ENCODE data around the gene PTPRA.

PTPRA gene

DNA sequence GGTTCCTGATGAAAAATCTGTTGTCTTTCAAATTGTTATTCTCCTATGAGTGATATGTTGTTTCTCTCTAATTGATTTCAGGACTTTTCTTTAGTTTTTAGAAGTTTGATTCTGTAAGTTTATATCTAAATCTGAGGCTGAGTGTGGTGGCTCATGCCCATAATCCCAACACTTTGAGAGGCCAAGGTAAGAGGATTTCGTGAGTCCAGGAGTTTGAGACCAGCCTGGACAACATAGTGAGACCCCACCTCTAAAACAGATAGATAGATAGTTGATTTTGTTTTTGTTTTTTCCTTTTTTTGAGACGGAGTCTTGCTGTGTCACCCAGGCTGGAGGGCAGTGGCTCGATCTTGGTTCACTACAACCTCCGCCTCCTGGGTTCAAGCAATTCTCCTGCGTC, 64.6 kb downstream of the PTPRA start:
- DNase-seq, result no peak

DNA sequence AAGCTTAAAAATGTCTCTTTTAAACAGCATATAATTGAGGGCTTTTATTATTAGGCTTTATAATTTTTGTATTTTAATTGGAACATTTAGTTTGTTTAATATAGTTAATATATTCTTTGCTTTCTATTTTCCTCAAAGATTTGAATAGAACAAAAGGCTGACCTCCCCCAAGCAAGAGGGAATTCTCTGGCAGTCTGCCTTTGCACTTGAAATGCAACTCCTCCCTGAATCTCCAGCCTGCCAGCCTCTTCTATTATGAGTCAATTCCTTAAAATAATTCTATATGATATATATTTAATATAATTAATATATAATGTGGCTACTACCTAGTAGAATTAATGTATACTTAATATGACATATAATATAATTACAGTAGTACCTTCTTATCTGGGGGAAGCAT, 69.2 kb downstream of the PTPRA start:
- DNase-seq, result no peak

DNA sequence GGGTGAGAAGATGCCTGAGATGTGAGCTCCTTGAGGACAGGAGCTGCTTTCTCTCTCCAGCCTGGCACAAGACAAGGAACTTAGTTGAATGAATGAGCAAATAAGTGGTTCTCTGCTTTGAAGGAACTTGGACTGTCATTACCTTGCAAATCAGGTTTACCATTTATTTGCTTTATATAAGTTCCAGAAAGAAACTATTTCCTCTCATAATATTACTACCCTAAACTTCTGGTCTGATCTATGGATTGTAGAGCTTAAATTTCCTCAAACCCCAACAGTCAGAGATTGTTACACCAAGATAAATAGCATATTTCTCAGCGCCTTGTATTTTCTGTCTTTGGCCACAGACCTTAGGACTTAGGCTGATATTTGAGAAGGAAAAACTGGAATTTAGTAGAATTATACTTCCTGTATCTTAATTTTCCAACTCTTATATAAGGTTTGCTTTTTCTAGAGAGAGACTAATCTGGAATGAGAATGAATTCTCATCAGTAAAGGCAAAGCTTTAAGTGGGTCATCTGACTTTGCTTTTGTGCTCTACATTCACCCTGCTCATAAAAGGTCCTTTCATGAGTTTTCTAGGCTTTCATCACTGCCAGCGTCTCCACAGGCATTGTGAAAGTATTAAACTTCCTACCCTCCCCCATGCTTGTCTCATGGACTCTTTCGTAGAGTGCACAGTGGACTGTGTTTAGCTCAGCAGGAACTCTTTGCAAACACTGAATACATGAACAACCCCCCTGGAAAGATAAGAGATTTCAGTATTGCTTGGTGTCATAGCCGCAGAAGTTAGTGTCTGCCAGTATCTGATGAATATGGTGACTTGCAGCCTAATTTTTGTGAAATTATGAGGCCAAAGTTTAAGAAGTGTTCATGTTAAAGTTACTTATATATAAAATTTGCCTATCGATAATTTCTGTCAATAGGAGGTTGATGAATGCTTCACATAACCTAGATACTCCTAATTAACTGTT, 74.0 kb downstream of the PTPRA start:
- DNase-seq, result no peak

DNA sequence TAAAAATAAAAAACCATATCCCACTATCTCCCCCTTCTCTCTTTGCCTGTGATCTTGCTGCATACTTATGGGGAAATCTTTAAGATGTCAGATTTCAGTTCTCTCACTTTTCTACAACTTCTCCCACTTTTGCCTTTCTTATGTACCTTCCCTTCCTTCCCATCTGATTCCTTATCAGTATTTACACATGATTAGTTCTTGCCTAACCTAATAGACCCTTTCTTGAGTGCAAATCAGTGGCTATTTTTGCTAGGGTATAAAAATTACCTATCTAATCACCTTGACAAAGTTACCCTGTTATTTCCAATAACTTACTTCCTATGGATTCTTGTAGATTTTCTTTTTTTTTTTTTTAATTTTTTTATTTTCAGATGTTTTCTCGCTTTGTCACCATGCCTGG, 75.7 kb downstream of the PTPRA start:
- no peak for DNase-seq

DNA sequence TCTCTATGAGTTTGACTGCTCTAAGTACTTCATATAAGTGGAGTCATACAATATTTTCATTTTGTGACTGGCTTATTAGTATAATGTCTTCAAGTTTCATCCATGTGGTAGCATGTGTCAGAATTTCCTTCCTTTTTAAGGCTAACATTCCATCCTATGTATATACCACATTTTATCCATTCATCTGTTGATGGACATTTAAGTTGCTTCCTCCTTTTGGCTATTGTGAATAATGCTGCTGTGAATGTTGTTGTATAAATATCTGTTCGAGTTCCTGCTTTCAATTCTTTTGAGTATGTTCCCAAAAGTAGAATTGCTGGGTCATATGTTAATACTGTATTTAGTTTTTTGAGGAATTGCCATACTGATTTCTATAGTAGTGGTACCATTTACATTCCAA, 79.5 kb downstream of the PTPRA start:
- no peak for DNase-seq

DNA sequence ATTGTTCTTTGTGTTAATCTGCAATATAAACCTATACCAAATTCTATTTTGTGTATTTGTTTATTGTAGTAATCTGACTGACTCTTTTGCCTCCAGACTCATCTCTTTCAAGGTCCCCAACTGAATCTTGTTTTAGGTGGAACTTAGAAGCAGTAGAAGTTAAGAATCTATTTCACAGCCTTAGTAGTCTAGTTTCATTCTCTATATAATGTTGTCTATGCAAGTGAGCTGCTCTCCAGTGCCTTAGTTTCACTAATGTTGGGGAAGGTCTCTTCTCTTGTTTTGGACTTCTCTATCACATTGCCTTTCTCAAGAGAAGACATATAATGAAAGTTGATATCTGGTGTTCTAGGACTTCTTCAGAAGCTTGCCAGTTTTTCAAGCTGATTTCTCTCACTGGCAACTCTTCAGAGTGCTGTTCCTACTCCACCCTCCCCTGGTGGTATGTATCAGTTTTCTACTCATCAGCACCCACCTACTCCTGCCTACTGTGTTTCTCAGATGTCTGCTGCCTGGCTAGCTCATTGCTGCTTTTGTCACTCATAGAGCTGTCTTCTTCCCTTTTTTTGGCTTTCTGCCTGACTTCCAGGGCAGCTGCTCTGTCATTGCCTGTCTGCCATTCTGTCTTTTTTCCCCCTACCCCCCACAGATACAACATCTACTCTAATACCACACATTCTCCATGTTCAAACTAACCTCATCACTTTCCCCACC, 82.1 kb downstream of the PTPRA start:
- no peak for DNase-seq

DNA sequence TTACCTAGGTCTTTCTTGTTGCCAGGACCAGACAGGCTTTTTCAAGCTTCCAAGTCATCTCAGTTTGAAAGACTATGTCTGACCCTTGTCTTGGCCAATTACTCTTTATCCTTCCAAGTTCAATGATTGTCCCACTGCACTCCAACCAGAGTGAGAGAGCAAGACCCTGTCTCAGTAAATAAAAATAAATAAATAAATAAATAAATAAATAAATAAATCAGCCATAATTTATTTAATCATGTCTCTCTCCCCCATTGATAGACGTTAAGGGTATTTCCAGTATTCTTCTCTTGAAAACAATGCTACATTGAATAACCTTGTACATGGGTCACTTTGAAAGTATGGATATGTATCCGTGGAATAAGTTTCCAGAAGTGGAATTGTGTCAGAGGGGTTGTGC, 83.2 kb downstream of the PTPRA start:
- no peak for DNase-seq

DNA sequence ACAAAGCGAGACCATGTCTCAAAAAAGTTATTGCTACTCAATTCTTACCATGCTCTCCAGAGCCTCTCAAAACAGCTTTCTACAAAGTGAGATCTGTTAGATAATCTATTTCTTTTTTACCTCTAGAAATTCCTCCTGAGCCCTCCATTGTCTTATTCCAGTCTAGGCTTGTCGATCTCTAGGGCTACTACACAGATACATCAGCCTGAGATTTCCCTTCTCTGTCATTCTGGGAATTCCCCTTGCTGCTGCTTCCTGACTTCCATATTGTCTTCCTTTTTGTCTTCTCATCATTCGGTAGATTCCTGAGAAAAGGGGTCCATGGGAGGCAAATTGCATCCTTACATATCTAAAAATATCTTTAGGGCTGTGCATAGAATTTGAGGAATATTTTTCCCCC, 94.6 kb downstream of the PTPRA start:
- no peak for DNase-seq

DNA sequence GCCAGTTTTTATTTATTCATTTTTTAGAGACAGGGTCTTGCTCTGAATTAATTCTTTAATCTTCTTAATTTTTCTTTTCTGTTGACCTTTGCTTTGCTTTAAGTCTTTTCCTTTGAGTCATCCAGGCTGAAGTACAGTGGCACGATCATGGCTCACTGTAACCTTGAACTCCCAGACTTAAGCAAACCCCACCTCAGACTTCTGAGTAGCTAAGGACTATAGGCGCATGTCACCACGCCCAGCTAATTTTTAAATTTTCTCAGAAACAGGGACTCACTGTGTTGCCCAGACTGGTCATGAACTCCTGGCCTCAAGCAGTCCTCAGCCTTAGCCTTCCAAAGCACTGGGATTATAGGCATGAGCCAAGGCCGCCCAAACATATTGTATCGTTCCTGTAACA, 98.8 kb downstream of the PTPRA start:
- DNase-seq, result no peak

DNA sequence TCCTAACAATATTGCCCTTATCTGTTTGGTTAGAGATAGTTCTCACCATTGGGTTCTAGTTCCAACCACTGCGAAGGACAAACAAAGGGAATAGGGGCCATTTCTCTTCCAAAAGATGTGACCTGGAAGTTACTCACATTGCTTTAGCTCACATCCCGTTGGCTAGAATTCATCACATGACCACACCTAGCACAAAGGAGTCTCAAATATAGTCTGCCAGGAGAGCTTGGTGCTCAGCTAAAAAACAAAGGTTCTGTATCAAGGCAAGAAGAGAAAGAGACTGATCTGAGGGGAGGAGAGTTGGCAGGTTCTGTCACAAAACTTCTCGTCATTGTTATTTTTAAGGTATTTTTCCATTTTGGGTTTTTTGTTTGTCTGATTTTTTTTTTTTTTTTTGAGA, 100.3 kb downstream of the PTPRA start:
- no peak for DNase-seq

DNA sequence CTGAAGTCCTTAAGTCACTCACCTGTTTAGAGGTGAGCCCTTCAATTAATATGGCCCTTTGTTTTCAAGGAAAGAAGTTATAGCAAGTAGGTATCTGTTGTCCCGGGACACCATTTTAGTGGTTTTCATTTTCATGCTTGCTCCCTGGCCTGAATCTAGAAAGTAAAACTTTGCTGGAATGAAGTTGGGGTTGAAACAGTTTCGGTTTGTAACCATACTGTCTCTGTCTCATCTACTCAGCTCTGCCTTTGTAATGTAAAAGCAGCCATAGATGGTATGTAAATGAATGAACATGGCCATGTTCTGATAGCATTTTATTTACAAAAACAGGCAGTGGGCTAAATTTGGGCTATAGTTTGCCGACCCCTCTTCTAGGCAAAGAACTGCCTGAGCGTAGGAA, 105.2 kb downstream of the PTPRA start:
- no peak for DNase-seq

DNA sequence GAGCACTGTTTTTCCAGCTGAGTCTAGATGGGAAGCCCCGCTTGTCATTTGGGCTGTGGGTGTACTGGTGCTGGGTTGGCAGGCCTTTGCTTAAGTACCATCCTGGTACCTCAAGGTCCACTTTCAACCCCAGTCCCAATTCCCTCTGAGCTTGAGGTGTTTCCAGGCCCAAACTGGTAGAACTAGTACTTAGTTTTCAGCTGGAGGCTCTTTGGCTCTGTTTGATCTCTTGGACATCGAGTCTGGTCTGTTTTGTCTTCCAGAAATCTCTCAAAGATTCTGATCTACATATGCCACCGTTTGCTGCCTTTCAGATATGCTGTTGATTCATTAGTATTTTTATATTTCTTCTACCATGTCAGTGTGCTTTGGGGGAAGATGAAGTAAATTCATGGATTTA, 108.4 kb downstream of the PTPRA start:
- DNase-seq, result no peak

DNA sequence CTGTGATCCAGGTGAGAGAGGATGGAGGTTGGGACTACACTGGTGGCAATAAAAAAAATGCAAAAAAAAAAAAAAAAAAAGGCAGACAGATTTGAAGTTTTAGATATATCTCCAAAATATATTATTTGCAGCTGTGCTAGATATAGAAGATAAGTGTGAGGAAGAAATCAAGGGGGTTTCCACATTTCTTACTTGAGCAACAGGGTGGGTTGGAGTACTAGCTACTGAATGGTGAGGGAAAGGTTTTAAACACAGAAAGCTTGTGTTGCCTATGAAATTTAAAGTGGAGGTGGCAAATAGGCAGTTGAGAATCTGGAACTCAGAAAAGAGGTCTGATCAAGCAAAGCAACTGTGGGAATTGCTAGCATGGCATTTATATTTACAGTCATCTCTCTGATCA, 110.2 kb downstream of the PTPRA start:
- DNase-seq, result no peak

DNA sequence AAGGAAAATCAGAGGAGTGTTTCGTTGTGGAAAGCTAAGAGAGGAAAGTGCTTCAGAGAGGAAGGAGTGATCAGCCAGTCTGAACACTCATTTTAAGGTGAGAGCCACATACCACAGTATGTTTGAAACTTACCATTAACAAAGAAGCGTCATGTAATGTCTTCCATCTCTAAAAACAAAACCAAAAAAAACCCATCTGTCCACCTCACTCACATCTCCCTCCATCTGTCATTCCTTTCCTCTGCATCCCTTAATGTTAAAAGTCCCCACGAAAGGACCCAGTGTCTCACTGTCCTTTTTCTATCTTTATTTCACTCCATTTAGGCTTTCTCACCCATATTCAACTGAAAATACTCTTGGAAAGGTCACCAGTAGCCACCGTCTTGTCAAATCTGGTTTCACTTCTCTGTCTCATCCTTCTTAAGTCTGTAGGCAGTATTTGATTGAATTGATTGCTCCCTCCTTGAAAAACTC, 110.8 kb downstream of the PTPRA start:
- DNase-seq, result peak in 1 of 2 experiments; percentile 36

DNA sequence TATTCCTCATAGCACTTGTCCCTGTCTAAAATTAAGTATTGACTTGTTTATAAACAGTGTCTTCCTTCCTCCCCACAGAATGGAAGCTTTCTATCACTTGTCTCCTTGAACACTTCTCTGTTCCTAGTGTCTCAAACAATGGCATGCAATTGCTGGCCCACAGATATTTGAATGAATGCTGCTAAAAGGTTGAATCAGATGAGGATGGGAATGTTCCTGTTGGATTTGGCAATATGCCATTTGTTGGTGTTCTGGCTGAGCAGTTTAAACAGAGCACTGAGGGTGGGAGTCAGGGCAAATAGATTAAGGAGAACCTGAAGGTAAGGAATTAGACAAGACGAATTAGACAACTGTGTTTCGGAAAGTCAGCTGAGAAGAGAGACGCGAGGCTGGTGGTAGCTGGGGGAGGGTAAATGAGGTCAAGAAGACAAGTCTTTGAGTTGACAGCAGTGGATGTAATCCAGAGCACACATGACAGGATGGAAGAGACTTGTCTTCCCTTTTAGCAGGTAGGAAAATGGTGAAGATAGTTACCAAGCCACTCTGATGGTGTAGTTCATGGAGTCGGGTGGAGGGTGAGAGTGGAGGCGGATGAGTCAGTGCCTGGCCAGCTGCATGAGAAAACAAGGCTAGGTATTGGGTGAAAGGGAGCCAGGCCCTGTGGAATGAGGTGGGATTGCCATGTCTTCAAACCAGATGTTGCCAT, 111.8 kb downstream of the PTPRA start:
- DNase-seq, result peak; percentile 67 to 74

DNA sequence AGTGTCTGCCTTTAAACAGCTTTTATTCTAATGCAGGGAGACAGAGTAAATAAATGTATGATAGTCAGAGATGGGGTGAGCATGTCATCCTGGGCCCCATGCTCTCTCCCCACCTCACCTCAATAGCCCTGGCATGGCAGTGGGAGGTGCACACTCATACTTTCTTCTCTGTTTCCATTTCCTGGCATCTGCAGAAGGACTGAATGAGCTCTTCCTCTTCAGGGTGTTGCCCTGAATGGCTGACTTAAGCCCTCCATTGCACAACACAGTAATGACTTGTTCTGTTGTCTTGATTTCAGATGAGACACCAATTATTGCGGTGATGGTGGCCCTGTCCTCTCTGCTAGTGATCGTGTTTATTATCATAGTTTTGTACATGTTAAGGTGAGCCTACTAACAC, 113.2 kb downstream of the PTPRA start:
- peak; percentile 77 to 81 for DNase-seq

DNA sequence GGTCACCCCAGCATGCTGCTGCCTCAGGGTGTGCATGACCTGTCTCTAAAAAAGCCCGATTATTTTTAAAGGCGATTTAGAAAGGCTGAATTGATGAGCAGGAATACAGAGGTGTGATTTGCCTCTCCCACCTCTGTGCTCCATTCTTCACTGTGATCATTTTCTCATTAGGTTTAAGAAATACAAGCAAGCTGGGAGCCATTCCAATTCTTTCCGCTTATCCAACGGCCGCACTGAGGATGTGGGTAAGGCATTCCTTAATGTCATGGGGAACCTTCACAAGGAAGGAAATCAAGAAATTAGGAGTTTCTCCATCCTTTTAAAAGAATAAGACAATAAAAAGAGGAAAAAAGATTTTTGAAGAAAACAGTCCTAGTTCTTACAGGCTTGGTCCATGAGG, 114.6 kb downstream of the PTPRA start:
- no peak for DNase-seq

DNA sequence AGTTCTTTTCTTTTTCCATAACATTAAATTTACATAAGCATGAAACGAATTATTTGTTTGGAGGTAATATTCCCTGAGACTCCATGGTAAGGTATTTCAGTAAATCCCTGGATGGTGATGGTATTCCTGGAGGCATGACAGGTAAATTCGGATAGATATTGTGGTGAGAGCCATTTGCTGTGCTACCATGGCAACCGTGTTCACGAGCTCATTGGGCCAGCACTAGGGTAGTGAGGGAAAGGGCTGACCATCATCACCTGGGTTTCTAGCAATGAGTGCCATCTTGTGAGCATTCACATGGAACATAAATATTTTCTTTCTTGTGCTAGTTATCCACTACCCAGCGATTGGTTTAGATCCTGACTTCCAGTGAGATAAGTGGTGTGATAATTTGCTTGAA, 118.3 kb downstream of the PTPRA start:
- no peak for DNase-seq

DNA sequence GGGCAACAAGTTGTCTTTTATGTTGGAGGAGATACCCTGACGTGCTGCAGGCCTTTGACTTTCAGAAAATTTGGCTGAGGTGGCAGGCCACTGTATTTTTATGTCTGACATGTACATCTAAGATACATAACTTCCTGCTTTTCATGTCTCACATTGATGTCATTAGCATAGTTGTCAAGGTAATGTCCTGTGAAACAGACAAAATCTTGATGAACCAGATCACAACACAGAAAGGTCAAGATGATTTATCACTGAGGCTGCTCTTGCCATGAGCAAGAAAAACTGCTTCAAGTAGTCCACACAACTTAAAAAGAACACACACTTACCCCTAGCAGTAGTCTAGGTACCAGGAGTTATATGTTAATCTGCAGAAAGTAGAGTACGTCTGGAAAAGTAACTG, 120.0 kb downstream of the PTPRA start:
- DNase-seq, result no peak

DNA sequence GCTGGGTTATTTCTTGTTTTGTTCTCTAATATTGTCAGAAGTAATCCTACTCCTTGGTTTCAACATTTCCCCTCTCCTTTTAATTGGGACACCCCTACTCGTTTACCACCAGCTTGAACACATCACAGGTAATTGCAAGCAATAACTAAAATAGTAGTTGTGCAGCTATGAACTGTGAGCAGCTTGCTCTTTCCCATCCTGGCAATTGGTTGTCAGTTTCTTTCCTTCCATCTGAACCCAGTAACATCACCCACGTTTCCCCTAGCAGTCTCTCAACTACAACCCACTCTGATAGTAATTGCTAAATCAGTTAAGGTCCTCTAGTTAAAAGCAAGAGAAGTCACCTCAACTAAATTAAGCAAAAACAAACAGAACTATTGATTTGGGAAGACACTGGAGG, 122.5 kb downstream of the PTPRA start:
- no peak for DNase-seq

DNA sequence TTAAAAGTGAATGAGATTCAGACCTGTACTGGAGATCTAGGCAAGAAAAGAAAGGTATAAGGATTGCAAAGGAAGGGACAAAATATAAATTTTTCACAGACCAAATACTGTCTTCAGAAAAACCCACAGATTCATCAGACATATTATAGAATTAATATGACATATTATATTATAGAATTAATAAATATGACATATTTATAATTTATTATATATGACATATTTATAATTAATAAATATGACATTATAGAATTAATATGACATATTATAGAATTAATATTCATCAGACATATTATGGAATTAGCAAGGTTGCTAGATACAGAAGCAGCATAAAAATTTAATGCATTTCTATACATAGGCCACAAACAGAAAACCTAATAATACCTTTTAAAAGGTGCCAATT, 125.4 kb downstream of the PTPRA start:
- DNase-seq, result no peak

DNA sequence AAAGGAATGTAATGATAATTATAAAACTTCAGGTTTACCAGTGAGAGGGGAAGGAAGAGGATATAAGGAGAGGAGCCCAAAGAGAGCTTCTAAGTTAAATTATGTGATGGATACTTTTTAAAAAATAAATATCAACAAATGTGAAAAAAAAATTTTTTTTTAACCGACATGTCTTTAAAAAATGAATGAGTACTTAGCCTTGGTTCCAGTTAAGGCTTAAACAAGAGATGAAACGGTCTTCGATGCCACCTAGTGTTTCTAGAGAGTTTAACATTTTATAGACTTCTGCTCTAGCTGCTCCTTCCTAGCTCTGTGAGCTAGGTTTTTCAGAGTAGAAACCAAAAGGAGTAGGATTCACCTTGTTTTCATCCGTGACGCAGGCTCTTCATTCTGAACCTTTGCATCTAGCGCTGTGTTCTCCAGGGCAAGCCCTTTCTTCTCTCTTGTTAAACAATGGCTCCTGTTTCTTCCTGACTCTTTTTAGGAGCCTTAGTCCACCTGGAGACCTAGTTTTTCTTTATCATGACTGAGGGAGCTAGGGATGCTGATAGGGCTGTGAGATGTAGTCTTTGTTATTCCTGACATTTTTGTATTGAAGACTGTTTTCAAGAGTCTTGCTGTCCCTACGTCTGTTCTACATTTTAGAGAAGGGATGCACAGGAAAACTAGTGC, 127.7 kb downstream of the PTPRA start:
- no peak for DNase-seq

DNA sequence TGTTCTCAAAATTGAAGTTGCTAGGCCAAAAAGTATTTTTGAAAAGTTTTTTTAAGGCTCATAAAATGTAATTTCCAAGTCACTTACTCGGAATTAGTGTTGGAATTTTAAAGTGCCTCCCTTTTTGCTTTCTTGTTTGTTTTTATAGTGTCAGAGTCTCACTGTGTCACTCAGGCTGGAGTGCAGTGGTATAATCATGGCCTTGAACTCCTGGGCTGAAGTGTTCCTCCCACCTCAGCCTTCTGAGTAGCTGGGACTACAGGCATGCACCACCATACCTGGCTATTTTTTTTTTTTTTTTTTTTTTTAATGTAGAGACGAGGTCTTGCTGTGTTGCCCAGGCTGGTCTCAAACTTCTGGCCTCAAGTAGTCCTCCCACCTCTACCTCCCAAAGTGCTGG, 130.1 kb downstream of the PTPRA start:
- DNase-seq, result no peak

All from activated T-cell treated with anti-CD3 and anti-CD28 coated beads, Interleukin-2, amount 50 U/mL, for 48 hours (primary cell).